GM12872 (cell line): ENCODE data around the gene SSR3.

Experiments
- TF ChIP-seq, protein P1 (sequence below): IDR thresholded peaks from 3 replicates; pipeline ENCODE4 v1.5.1; 2011; ENCODE audit warnings: low read depth, mild to moderate bottlenecking, low read length, moderate library complexity; ENCODE audit not compliant: insufficient read depth

The SSR3 gene

DNA sequence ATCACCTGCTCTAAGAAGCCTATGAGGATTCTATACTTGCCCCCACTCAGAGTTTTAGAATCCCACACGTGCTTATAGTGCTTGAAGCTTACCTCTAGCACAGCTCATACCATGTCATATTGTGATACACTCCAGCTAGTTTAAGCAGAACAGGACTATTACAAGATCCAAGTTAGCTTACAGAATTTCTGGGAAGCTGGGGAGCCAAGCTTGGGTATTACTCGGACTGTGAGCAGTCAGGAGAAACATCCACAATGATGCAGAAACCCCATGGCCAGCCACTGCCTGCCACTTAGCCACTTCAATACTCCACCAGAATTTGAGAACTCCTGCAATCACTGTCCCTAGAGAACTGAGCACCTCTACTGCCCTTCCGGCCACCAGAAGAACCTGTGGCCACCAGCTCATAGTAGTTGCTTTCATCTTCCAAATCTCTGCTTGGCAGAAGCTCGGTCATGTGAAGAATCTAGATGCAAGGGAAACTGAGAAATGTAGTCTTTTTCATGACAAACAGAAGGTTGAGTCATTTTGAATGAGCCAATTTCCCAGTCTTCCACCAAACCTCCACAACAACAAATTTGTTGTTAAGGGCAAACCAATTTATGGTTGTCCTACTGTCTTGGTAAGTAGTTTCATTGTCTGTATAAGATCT, 27.7 kb upstream of the SSR3 start:
- TF ChIP-seq, protein P1, sequence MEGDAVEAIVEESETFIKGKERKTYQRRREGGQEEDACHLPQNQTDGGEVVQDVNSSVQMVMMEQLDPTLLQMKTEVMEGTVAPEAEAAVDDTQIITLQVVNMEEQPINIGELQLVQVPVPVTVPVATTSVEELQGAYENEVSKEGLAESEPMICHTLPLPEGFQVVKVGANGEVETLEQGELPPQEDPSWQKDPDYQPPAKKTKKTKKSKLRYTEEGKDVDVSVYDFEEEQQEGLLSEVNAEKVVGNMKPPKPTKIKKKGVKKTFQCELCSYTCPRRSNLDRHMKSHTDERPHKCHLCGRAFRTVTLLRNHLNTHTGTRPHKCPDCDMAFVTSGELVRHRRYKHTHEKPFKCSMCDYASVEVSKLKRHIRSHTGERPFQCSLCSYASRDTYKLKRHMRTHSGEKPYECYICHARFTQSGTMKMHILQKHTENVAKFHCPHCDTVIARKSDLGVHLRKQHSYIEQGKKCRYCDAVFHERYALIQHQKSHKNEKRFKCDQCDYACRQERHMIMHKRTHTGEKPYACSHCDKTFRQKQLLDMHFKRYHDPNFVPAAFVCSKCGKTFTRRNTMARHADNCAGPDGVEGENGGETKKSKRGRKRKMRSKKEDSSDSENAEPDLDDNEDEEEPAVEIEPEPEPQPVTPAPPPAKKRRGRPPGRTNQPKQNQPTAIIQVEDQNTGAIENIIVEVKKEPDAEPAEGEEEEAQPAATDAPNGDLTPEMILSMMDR, result no peak

DNA sequence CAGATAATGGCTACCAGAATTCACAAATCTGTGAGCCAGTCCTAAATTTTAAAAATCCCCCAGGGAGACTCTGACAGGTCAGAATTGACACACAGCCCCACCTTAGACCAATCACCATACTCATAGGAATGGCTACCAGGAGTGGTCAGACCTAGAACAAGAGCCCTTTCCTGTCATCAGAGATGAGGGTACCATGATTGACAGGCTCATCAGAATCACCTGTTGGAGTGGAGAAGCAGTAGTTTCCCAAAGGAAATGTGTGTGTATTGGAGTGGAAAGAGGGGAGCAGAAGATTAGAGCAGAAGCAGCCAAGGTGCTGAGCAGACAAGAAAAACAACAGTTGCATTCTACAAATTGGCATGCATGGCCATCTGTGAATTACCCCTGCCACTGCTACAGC, 27.0 kb upstream of the SSR3 start:
- TF ChIP-seq, protein P1, result no peak

DNA sequence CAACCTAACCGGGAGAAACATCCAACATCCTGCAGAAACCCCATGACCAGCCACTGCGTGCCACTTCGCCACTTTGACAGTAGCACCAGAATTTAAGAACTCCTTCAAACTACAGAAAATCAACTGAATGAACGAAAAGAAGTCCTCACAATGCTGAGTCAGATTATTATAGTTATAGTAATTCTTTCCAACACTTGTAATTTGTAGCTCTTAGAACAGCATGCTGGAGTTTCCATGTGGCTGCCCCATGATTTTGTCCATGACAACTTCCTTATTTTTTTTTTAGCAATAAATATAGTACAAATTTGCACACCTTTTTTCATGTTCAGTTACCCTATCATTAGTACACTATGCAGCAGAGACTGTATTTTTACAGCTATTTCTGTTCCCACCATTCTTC, 26.1 kb upstream of the SSR3 start:
- TF ChIP-seq, protein P1, result no peak

DNA sequence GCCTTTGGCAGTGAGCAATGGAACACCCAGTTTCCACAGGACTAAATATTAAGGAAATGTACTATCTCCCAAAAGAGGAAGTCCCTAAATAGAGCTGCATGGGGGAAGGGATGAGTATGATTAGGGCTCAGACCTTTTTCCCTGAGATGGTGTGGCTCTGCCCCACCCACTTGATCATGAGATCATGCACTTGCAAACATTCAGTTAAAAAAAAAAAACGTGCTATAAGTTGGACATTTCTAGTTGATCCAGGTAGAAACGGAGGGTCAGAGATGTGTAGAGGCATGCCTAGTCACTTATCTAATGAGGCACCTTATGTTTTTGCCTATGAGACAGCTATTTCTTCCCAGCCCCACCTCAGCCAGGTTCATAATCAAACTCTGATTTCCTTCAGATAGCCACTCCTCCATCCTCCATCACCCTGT, 24.5 kb upstream of the SSR3 start:
- TF ChIP-seq, protein P1, result no peak

DNA sequence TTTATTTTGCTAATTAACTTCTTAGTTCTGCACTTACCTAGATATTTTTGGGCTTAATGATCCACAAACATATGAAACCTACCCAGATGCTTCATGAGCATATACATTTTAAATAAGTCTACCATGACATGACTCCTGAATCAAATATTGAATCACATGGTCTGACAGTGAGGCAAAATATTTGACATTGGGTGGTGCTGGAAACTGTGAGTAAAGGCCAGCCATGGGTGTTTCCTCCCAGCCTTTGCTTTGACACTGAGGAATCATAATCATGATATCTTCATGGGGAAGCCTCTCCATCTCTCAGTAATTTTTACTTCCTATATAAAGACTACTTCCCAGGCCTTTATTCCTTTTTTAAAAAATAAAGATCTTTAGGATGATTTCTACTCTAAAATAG, 22.8 kb upstream of the SSR3 start:
- TF ChIP-seq, protein P1, result no peak

DNA sequence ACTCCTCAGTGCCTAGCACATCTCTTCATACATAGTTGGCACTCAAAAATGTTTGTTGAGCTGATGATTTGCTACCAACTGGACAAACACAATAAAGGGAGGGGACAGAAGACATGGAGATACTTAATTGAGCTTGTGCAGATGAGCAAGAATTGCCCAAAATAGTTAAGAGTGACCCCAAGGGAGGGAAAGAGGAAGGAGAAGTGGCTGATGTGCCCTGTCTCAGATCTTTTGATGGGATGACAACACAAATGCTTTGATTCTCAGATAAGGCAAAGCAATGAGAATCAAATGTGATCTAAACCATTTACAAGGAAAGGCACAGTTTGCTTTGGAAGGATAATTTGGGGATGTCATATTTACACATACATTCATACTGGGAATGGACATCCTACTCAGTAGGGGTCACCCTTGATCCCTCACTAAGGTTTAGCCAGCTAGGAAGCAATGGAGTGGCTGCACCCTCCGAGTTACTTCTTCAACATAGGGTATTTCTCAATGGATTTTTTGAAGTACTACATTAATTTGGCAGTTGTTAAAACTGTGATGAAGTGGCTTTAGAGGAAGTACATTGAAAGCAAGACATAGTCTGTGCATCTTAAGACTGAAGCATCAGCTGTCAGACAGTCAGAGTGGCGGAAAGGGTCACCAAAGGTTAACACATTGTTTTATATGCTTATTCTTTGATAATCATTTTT, 21.9 kb upstream of the SSR3 start:
- TF ChIP-seq, protein P1, result no peak

DNA sequence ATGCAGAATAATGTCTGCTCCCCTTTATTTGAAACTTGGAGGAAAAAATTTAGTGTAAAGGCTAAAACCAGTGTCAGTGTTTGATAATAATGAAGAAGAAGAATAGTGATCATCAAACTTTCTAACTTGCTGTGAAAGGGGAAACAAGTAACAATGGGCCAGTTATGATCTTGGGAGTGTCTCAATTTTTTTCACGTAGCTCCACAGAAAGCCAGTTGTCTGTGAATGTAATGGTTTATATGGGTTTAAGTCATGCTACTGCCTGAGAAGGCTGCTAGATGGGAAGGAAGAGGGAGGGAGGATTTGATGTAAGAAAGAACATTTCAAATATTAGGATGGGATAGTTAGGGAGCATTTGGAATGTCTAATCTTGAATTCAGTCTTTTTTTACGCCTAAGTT, 21.1 kb upstream of the SSR3 start:
- TF ChIP-seq, protein P1, result no peak
